ENCODE measurements around the gene RBM17.
"Not testable (repeated sequence)": the region's sequence is repeated elsewhere in the genome, so short reads cannot be mapped to it uniquely, and the experiment has no call there.

Gene RBM17

GRCh38 chr10:6119962-6120361 lies 31.1 kb downstream of the RBM17 start:
- TF ChIP-seq, protein P1, sequence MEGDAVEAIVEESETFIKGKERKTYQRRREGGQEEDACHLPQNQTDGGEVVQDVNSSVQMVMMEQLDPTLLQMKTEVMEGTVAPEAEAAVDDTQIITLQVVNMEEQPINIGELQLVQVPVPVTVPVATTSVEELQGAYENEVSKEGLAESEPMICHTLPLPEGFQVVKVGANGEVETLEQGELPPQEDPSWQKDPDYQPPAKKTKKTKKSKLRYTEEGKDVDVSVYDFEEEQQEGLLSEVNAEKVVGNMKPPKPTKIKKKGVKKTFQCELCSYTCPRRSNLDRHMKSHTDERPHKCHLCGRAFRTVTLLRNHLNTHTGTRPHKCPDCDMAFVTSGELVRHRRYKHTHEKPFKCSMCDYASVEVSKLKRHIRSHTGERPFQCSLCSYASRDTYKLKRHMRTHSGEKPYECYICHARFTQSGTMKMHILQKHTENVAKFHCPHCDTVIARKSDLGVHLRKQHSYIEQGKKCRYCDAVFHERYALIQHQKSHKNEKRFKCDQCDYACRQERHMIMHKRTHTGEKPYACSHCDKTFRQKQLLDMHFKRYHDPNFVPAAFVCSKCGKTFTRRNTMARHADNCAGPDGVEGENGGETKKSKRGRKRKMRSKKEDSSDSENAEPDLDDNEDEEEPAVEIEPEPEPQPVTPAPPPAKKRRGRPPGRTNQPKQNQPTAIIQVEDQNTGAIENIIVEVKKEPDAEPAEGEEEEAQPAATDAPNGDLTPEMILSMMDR (IDR thresholded peaks at IDR 0.05; ENCODE audit: low read depth, low read length, missing control alignments) = no peak
- no peak for DNase-seq (ENCODE audit: extremely low read depth, low read depth)
- H3K4me3 ChIP-seq (replicated peaks; ENCODE audit: low read depth, low read length) = no peak overlapping the region

DNA sequence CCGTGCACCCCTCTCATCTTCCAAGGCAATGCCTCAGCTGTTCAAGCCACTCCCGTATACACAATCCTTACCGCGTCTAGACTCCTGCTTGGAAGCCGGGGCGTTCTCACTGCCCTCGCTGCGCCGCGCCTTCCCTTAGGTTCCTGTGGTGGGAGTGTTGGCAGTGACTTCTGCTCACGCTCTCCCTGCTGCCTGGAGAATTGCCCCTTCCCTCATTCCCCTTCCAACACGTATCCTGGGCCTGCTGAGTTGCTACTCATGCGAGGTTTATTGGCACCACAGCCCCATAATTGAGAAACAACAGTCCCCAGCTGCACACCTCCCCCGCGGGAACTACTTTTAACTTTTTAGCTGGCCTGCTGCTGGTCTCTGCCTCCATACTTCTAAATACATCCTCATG lies 31.9 kb downstream of the RBM17 start:
- no peak overlapping the region for H3K4me3 ChIP-seq (replicated peaks; ENCODE audit: low read depth, low read length)
- TF ChIP-seq, protein P1 (IDR thresholded peaks at IDR 0.05; ENCODE audit: low read depth, low read length, missing control alignments) = no peak
- DNase-seq (ENCODE audit: extremely low read depth, low read depth) = no peak

DNA sequence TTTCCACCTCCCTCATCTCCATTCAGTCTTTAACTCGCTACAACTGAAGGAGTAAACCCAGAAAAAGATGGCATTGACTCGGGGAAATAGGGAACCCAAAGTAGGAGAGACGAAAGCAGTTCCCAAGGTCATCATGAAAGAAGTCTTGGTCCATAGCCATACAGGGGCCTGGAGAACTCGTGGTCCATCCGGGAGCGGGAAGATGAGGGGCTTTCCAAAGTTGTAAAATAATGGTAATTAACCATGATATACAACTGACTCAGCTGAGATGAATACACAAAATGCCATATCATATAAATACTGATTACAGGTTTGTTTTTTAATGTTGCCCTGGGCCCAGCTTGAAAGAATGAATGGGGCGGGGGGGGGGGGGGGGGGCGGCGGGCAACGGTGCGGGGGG lies 32.3 kb downstream of the RBM17 start:
- DNase-seq (ENCODE audit: extremely low read depth, low read depth) = no peak
- TF ChIP-seq, protein P1 (IDR thresholded peaks at IDR 0.05; ENCODE audit: low read depth, low read length, missing control alignments) = no peak
- no peak overlapping the region for H3K4me3 ChIP-seq (replicated peaks; ENCODE audit: low read depth, low read length)

- TF ChIP-seq, protein P1 (IDR thresholded peaks at IDR 0.05; ENCODE audit: low read depth, low read length, missing control alignments) = no peak
- no peak for DNase-seq (ENCODE audit: extremely low read depth, low read depth)
- H3K4me3 ChIP-seq (replicated peaks; ENCODE audit: low read depth, low read length) = no peak overlapping the region
Measured at GRCh38 chr10:6123532-6123931, 34.7 kb downstream of the RBM17 start.

DNA sequence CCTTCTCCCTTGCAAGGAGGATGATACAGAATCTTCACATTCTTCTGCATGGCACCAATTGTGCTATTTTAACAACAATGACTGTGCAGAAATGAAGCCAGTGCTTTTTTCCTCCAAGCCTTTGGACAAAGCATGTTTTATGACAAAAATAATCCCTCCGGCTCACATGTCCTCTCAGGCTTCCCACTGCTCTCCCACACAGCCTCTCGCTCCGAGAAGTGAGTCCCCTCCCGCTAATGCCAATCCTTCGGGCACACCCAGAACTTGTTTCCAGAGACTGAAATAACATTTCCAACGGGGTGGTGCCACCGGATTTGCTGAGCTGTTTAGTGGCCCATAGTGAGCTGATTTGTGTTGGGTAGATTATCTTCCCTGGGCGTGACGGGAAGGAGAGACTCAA lies 35.8 kb downstream of the RBM17 start:
- no peak overlapping the region for H3K4me3 ChIP-seq (replicated peaks; ENCODE audit: low read depth, low read length)
- TF ChIP-seq, protein P1 (IDR thresholded peaks at IDR 0.05; ENCODE audit: low read depth, low read length, missing control alignments) = no peak
- DNase-seq (ENCODE audit: extremely low read depth, low read depth) = no peak

- not testable (repeated sequence) for DNase-seq (ENCODE audit: extremely low read depth, low read depth); H3K4me3 ChIP-seq (replicated peaks; ENCODE audit: low read depth, low read length)
Measured at GRCh38 chr10:6127461-6127860, 38.6 kb downstream of the RBM17 start.

- no peak for DNase-seq (ENCODE audit: extremely low read depth, low read depth)
- TF ChIP-seq, protein P1 (IDR thresholded peaks at IDR 0.05; ENCODE audit: low read depth, low read length, missing control alignments) = no peak
- no peak overlapping the region for H3K4me3 ChIP-seq (replicated peaks; ENCODE audit: low read depth, low read length)
Measured at GRCh38 chr10:6128087-6128486, 39.3 kb downstream of the RBM17 start.
